ENCODE data around the gene SLC18B1.

Gene SLC18B1

GRCh38 chr6:132741281-132741680, 57.2 kb downstream of the SLC18B1 start:
- DNase-seq (ENCODE audit: low spot score) = no peak

- no peak for DNase-seq (ENCODE audit: low spot score)
Measured at GRCh38 chr6:132736239-132736638, 62.2 kb downstream of the SLC18B1 start.

- peak; percentile 11 for DNase-seq (ENCODE audit: low spot score)
Measured at GRCh38 chr6:132734694-132735236, 63.7 kb downstream of the SLC18B1 start.

- no peak for DNase-seq (ENCODE audit: low spot score)
Measured at GRCh38 chr6:132733814-132734213, 64.6 kb downstream of the SLC18B1 start.

DNA sequence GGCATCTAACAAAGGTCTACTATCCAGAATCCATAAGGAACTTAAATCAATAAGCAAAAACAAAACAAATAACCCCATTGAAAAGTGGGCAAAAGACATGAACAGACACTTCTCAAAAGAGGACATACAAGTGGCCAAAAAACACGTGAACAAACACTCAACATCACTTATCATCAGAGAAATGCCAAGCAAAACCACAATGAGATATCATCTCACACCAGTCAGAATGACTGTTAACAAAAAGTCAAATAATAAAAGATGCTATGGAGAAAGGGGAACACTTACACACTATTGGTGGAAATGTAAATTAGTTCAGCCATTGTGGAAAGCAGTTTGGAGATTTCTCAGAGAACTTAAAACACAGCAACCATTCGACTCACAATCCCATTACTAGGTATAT, 65.2 kb downstream of the SLC18B1 start:
- DNase-seq (ENCODE audit: low spot score) = no peak

DNA sequence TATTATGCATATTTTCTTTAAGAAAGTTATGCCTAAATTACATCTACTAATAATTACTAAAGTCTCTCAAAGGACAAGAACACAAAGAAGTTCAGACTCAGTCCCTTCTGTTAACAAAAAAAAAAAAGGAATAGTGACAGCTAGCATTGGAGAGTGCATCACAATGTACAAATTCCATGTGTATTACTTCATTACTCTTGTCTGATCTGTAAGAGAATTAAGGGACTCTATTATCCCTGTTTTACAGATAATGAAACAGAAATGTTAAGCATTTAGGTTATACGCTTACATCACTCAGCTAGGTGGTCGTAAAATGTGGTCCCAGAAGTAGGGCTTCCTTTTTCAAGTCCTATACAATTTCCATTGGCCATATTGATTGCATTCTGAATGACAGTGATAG, 67.4 kb downstream of the SLC18B1 start:
- DNase-seq (ENCODE audit: low spot score) = no peak

DNA sequence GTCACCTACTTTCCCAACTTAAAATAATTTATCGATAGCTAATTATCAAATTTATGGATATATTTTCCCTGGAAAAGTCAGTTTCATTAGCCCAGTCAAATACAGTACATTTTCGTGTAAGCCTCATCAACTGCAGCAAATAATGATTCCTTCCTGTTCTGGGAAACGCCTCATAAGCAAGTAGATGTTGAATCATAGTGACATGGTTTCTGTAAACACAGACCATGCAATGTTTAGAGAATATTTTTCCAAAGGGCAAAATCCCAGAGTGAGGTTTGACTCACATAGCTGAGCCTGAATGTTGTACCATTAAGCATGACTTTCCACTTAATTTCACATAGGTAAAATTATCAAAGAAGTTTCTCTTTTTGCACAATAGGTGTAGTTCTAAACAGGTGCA, 67.9 kb downstream of the SLC18B1 start:
- DNase-seq (ENCODE audit: low spot score) = no peak

- DNase-seq (ENCODE audit: low spot score) = no peak
Measured at GRCh38 chr6:132728616-132729015, 69.8 kb downstream of the SLC18B1 start.

GRCh38 chr6:132726608-132726975, 71.8 kb downstream of the SLC18B1 start:
- DNase-seq (ENCODE audit: low spot score) = no peak

DNA sequence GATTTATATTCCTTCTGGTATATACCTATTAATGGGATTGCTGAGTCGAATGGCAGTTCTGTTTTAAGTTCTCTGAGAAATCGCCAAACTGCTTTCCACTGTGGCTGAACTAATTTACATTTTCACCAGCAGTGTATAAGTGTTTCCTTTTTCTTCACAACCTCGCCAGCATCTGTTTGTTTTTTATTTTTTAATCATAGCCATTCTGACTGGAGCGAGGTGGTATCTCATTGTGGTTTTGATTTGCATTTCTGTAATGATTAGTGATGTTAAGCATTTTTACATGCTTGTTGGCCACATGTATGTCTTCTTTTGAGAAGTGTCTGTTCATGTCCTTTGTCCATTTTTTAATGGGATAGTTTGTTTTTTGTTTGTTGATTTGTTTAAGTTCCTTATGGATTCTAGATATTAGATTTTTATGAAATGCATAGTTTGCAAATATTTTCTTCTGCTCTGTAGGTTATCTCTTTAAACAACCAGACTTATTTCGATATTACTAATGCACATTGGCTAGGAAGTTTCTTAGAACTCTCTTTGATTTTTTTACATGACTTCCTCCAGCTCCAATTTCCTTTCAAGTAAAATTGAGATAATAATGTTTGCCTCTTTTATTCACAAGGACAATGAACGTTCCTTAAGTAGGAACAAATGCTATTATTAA, 72.4 kb downstream of the SLC18B1 start:
- no peak for DNase-seq (ENCODE audit: low spot score)

DNA sequence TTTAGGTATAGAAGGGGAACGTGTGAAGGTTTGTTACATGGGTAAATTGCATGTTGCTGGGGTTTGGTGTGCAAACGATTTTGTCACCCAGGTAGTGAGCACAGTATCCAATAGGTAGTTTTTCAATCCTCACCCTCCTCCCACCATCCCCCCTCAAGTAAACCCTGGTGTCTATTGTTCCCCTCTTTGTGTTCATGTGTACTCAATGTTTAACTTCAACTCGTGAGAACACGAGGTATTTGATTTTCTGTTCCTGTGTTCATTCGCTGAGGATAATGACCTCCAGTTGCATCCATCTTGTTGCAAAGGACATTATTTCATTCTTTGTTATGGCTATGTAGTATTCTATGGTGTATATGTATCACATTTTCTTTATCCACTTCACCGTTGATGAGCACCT, 73.0 kb downstream of the SLC18B1 start:
- DNase-seq (ENCODE audit: low spot score) = no peak

GRCh38 chr6:132719736-132720448, 78.5 kb downstream of the SLC18B1 start:
- DNase-seq (ENCODE audit: low spot score) = no peak

All from cerebellar cortex (tissue), 1 donor.